Caco-2 (cell line): ENCODE measurements around the gene GLRB. TPM values are rescaled to one million over a fixed set of nuclear protein-coding genes. Genes with fewer than 3 reads are reported as not detected.
"Not testable (repeated sequence)": the region's sequence is repeated elsewhere in the genome, so short reads cannot be mapped to it uniquely, and the experiment has no call there.

ENCODE experiments used
- BruUV-seq: library from RNA; stranded (reverse); fragments of 400-500 nt; replicated peaks from 2 replicates; lab custom pipeline; 2021; lab: Mats Ljungman, UMichigan
- CTCF ChIA-PET: fragments of 300-600 bp; sonication (Branson Sonifier 250); formaldehyde crosslinking; loops from one replicate; lab custom pipeline; 2022; ENCODE audit warnings: antibody characterized with exemption; lab: Charles Lee
- POLR2A ChIA-PET: fragments of 300-600 bp; sonication (Branson Sonifier 250); formaldehyde crosslinking; loops from one replicate; lab custom pipeline; 2022; ENCODE audit warnings: antibody characterized with exemption; lab: Charles Lee
- DNase-seq, 2 experiments: peaks; one replicate each; pipeline versions ENCODE4 v3.0.0 to v3.0.0-alpha.2; 2020 to 2022
- H3K27me3 ChIP-seq: replicated peaks from 2 replicates; pipeline ENCODE4 v1.6.0; 2011; ENCODE audit warnings: low read length; ENCODE audit not compliant: control insufficient read depth, insufficient read depth
- H3K36me3 ChIP-seq: 2 replicates; pipeline ENCODE4 v1.5.1; 2011; ENCODE audit warnings: low read length; ENCODE audit not compliant: control insufficient read depth, insufficient read depth
- H3K4me1 ChIP-seq: fragments of 250-450 bp; sonication (Bioruptor Pico); 2 replicates; pipeline ENCODE4 v1.5.1; 2020; ENCODE audit warnings: mild to moderate bottlenecking
- H3K4me3 ChIP-seq: 2 replicates; pipeline ENCODE4 v1.5.1; 2011; ENCODE audit warnings: low read depth, mild to moderate bottlenecking, control low read depth, low read length
- H3K9me3 ChIP-seq: fragments of 250-450 bp; sonication (Bioruptor Pico); 2 replicates; pipeline ENCODE4 v1.5.1; 2020; ENCODE audit warnings: mild to moderate bottlenecking, moderate library complexity
- H3K27ac Mint-ChIP-seq: one replicate; pipeline ENCODE4 v1.8.0; 2022; ENCODE audit warnings: mixed read lengths; ENCODE audit not compliant: unreplicated experiment
- H3K27me3 Mint-ChIP-seq: one replicate; pipeline ENCODE4 v1.8.0; 2022; ENCODE audit warnings: mixed read lengths; ENCODE audit not compliant: insufficient read depth, unreplicated experiment
- H3K36me3 Mint-ChIP-seq: one replicate; pipeline ENCODE4 v1.8.0; 2022; ENCODE audit warnings: mild to moderate bottlenecking, mixed read lengths; ENCODE audit not compliant: insufficient read depth, unreplicated experiment
- H3K4me1 Mint-ChIP-seq: one replicate; pipeline ENCODE4 v1.8.0; 2022; ENCODE audit warnings: low read depth, mixed read lengths; ENCODE audit not compliant: unreplicated experiment
- H3K4me3 Mint-ChIP-seq: one replicate; pipeline ENCODE4 v1.8.0; 2022; ENCODE audit warnings: mild to moderate bottlenecking, moderate library complexity, mixed read lengths; ENCODE audit not compliant: unreplicated experiment
- H3K9me3 Mint-ChIP-seq: one replicate; pipeline ENCODE4 v1.8.0; 2022; ENCODE audit warnings: mixed read lengths; ENCODE audit not compliant: unreplicated experiment
- CTCF ChIP-seq, 2 experiments: fragments of 200-600 bp in 1 of 2; IDR thresholded peaks; 1 replicate in 1 of 2; 2 replicates in 1 of 2; pipeline versions ENCODE4 v1.5.1 to v1.8.0; 2011 to 2022; ENCODE audit warnings: antibody characterized with exemption in 1 of 2, control low read depth in 1 of 2, inconsistent platforms in 1 of 2, low read depth in 1 of 2, low read length in 1 of 2, mild to moderate bottlenecking in 1 of 2, moderate library complexity in 1 of 2; ENCODE audit not compliant: insufficient read depth in 1 of 2, severe bottlenecking in 1 of 2, unreplicated experiment in 1 of 2
- intact Hi-C: fragments of 100-400 bp; cut with micrococcal nuclease; formaldehyde crosslinking; loops from one replicate; pipeline ENCODE4 v1.10.0; 2022; ENCODE audit not compliant: unreplicated experiment
- total RNA-seq: library from RNA; stranded (reverse); gene quantifications from 2 replicates; pipeline ENCODE4 v1.2.3, GENCODE V29; 2022

The GLRB gene
- total RNA-seq, 1 experiment from 2014 or later = not detected

- Histone ChIP-seq H3K36me3 (no peaks in the 10 kb centered on the region), H3K9me3 (no peaks in the 10 kb centered on the region), H3K27me3 (no peaks in the 10 kb centered on the region), H3K4me1 (no peaks in the 10 kb centered on the region), H3K4me3 (no peak overlapping the region)
- Mint-ChIP-seq H3K4me1 (no peaks in the 10 kb centered on the region), H3K36me3 (no peaks in the 10 kb centered on the region), H3K9me3 (no peaks in the 10 kb centered on the region), H3K27me3 (peaks cover 7% of the 10 kb centered on the region), H3K4me3 (no peak overlapping the region), H3K27ac (no peak overlapping the region)
- POLR2A ChIA-PET = no interaction called here
- no TSS peak for BruUV-seq
- DNase-seq = no peak
- CTCF ChIA-PET = no interaction called here
- intact Hi-C loops = no loop called here
- no peak for TF ChIP-seq CTCF (IDR thresholded peaks at IDR 0.05; ENCODE audit: insufficient read depth in 1 of 2, low read depth in 1 of 2, low read length in 1 of 2, severe bottlenecking in 1 of 2, unreplicated experiment in 1 of 2)
Measured at GRCh38 chr4:157050561-157050960, 25.4 kb upstream of the GLRB start.

GRCh38 chr4:157052429-157053040, 23.4 kb upstream of the GLRB start:
- Mint-ChIP-seq H3K36me3 (no peaks in the 10 kb centered on the region), H3K4me1 (no peaks in the 10 kb centered on the region), H3K27me3 (peaks cover 4% of the 10 kb centered on the region), H3K9me3 (no peaks in the 10 kb centered on the region), H3K4me3 (no peak overlapping the region), H3K27ac (no peak overlapping the region)
- intact Hi-C loops = no loop called here
- POLR2A ChIA-PET = no interaction called here
- H3K36me3 ChIP-seq = no peaks in the 10 kb centered on the region
- DNase-seq = no peak
- no peaks in the 10 kb centered on the region for H3K9me3 ChIP-seq
- no TSS peak for BruUV-seq
- CTCF ChIA-PET = no interaction called here
- H3K4me3 ChIP-seq = no peak overlapping the region
- H3K4me1 ChIP-seq = no peaks in the 10 kb centered on the region
- TF ChIP-seq CTCF (IDR thresholded peaks at IDR 0.05; ENCODE audit: insufficient read depth in 1 of 2, low read depth in 1 of 2, low read length in 1 of 2, severe bottlenecking in 1 of 2, unreplicated experiment in 1 of 2) = no peak
- no peaks in the 10 kb centered on the region for H3K27me3 ChIP-seq

DNA sequence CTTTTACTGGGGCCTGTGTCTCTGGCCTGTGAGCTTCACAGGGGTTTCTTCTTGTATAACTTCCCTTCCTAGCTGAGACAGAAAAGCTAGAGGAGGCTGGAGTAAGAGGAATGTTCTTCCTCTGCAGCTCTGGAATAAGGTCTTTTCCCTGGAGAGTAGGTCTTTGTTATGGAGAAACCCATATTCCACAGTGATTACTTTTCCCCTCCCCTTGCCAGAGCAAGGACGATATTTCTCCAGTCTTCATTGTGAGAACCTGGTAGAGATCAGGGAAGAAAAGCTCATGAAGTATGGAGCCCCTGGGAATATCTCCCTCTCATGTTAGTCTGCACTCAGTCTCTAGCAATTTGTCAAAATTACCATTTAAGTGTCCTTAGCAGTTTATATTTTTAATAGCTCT, 18.7 kb upstream of the GLRB start:
- Histone ChIP-seq H3K36me3 (no peaks in the 10 kb centered on the region), H3K27me3 (no peaks in the 10 kb centered on the region), H3K9me3 (no peaks in the 10 kb centered on the region), H3K4me1 (no peaks in the 10 kb centered on the region), H3K4me3 (no peak overlapping the region)
- intact Hi-C loops = no loop called here
- TF ChIP-seq CTCF (IDR thresholded peaks at IDR 0.05; ENCODE audit: insufficient read depth in 1 of 2, low read depth in 1 of 2, low read length in 1 of 2, severe bottlenecking in 1 of 2, unreplicated experiment in 1 of 2) = no peak
- CTCF ChIA-PET = no interaction called here
- peaks cover 7% of the 10 kb centered on the region for H3K27me3 Mint-ChIP-seq
- no peaks in the 10 kb centered on the region for H3K9me3 Mint-ChIP-seq
- POLR2A ChIA-PET = no interaction called here
- no peak overlapping the region for H3K27ac Mint-ChIP-seq
- H3K4me3 Mint-ChIP-seq = no peak overlapping the region
- no peaks in the 10 kb centered on the region for H3K36me3 Mint-ChIP-seq
- no TSS peak for BruUV-seq
- no peak for DNase-seq
- no peaks in the 10 kb centered on the region for H3K4me1 Mint-ChIP-seq

- H3K36me3 Mint-ChIP-seq, H3K4me1 Mint-ChIP-seq, BruUV-seq, H3K27ac Mint-ChIP-seq, H3K4me3 ChIP-seq, H3K4me1 ChIP-seq, H3K9me3 ChIP-seq, DNase-seq, H3K27me3 Mint-ChIP-seq, H3K4me3 Mint-ChIP-seq, POLR2A ChIA-PET, H3K9me3 Mint-ChIP-seq, intact Hi-C loops, H3K27me3 ChIP-seq, CTCF ChIA-PET, H3K36me3 ChIP-seq: not testable (repeated sequence)
Measured at GRCh38 chr4:157058899-157059298, 17.1 kb upstream of the GLRB start.
